Activated T-cell treated with anti-CD3 and anti-CD28 coated beads, Interleukin-2, amount 50 U/mL, for 4 hours (primary cell): Measurements from ENCODE around the gene ZNF212. TPM values are rescaled to one million over a fixed set of nuclear protein-coding genes. Genes with fewer than 3 reads are reported as not detected.

Experiments
- ATAC-seq, 2 donors: fragments of 200-7000 bp; cut with Tn5 transposase; one replicate each; pipeline ENCODE4 v1.10.0; 2021
- DNase-seq: peaks from one replicate; pipeline ENCODE4 v3.0.0-alpha.2; 2020
- H3K27me3 Mint-ChIP-seq: one replicate; pipeline ENCODE4 v1.8.0; 2021; ENCODE audit warnings: low read depth, mixed read lengths
- H3K36me3 Mint-ChIP-seq: one replicate; pipeline ENCODE4 v1.8.0; 2022; ENCODE audit warnings: mixed read lengths; ENCODE audit not compliant: insufficient read depth
- H3K4me1 Mint-ChIP-seq: one replicate; pipeline ENCODE4 v1.8.0; 2021; ENCODE audit warnings: low read depth, mixed read lengths
- H3K4me3 Mint-ChIP-seq: one replicate; pipeline ENCODE4 v1.8.0; 2021; ENCODE audit warnings: mild to moderate bottlenecking, moderate library complexity, mixed read lengths
- H3K9me3 Mint-ChIP-seq: one replicate; pipeline ENCODE4 v1.8.0; 2021; ENCODE audit warnings: mixed read lengths
- total RNA-seq, 3 donors: library from RNA; stranded (reverse); gene quantifications; one replicate each; pipeline ENCODE4 v1.2.1, GENCODE V29; 2021

The ZNF212 gene
- 10 to 100 TPM; 19.3 to 22.4 (median 20.5) TPM for total RNA-seq

DNA sequence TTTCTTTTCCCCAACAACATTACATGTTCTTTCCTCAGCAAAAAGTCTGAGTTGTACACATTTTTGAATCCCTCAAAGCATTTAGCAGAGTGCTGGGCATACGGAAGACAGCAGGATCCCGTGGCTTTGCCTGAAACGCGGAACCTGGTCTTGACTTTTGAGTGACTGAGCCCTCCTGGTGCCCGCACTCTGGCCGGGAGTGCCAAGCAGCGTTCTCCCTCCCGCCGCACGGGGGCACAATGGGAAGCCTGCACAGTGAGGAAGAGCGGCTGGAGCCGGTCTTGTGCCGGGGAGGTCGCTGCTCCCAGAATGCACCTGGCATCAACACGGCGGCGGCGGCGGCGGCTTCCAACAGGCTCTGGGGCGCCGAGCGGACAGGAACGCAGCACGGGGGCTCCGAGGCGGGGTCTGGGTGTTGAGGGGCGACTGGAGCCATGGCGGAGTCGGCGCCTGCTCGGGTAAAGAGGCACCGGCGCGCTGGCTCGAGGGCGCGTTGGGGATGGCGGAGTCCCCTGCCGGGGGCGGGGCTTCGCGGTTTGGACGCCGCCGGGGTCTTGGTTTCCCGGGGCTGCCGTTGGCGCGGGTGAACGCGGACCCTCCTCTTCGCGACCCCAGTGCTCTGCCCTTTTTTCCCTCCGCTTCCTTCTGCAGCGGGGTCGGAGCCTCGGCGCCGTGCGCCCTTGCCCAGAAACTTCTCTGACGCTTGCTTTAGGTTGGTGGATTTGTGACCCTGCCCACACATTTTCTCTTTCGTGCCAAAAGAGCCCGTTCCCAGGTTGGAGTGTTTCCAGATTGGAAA, at the start of gene ZNF212:
Gene ZNF212 (plus strand): TSS at position 307 of the 799 bp plus-strand sequence. CDS start 128 bp downstream, at position 435.
- ATAC-seq (peak; percentile 99), DNase-seq (peak; percentile 84)
- Mint-ChIP-seq H3K27me3 (peaks cover 2% of the 10 kb centered on the region), H3K9me3 (no peaks in the 10 kb centered on the region), H3K36me3 (peaks cover 9% of the 10 kb centered on the region), H3K4me3 (peak within 1 kb of the TSS; percentile 95), H3K4me1 (peaks cover 33% of the 10 kb centered on the region)

DNA sequence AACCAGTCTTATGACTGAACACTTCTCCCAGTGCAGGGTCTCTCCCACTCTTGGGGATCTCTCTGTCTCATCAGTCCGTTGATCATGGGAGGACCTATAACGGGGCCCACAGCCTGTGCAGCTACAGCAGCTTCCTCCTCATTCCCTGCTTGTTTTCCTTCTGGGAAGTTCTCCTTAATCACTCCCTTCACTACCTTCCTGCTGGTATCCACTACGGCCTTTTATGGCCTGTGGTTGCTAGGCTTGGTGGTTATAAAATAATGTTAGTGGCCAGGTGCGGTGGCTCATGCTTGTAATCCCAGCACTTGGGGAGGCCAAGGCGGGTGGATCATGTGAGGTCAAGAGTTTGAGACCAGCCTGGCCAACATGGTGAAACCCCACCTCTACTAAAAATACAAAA, 47.6 kb upstream of the ZNF212 start:
- Mint-ChIP-seq H3K4me1 (peaks cover 19% of the 10 kb centered on the region), H3K27me3 (no peaks in the 10 kb centered on the region), H3K36me3 (no peaks in the 10 kb centered on the region), H3K9me3 (no peaks in the 10 kb centered on the region), H3K4me3 (peak overlapping the region; percentile 84)
- no peak for ATAC-seq
- no peak for DNase-seq

DNA sequence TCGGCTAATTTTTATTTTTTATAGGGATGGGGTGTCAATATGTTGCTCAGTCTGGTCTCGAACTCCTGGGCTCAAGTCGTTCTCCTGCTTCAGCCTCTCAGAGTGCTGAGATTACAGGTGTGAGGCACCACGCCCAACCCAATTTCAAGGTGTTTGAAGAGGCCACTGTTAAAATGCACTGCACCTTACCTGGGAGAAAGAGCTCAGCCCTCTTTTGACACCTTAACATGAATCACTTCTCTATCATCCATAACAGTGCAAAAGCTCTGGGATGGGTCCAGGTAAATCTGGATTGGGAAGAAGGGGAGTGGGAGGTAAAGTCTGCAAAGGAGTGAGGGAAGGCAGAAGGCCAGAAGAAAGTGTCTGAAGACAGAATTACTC, 44.7 kb upstream of the ZNF212 start:
- DNase-seq = no peak
- Mint-ChIP-seq H3K4me3 (peak overlapping the region; percentile 87), H3K4me1 (peaks cover 40% of the 10 kb centered on the region), H3K36me3 (peaks cover 15% of the 10 kb centered on the region), H3K9me3 (no peaks in the 10 kb centered on the region), H3K27me3 (no peaks in the 10 kb centered on the region)
- ATAC-seq = no peak

DNA sequence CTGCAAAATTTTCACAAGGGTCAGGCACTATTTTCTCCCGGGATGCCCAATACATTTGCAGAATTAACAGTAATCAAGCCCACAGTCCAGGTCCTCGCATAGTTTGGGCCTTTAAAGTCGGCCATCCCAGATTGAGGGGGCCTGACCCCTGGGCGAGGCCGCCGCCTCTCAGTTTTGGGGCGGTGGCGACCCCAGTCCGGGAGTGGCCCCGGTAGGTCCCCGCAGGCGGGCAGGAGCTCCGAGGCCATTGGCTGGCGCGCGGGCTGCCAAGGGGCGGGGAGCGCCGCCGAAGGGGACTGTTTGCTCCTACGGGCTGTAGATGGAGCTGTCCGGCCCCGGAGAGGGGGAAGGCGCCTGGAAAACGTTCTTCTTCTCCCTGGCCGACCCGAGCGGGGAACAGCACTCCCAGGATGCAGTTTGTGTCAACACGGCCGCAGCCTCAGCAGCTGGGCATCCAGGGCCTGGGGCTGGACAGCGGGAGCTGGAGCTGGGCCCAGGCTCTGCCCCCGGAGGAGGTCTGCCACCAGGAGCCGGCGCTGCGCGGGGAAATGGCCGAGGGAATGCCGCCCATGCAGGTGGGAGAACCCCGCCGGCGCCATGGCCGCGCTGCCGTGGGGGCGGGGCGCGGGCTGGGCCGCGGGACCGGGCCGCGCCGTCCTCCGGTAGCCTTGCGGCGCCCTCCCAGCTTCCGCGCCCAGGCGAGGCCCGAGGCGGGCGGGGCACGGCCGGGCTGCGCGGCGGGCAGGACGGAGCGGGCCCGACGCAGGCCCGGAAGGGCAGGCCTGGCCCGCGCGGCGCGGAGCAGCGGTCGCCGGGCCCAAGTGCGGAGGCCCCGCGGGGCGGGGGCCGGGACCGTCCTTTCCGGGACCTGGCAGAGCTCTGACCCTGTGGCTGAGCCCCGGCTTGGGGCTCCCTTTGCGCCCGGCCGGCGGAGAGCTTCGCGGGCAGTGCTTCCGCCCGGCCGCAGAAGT, 44.0 kb upstream of the ZNF212 start, which contains the start of gene ZNF282:
Gene ZNF282 (plus strand): TSS at position 367 of the 971 bp plus-strand sequence. CDS start 44 bp downstream, at position 411.
- H3K4me3 Mint-ChIP-seq = peak within 1 kb of the TSS; percentile 92
- H3K9me3 Mint-ChIP-seq = no peaks in the 10 kb centered on the region
- ATAC-seq = peak; percentile 94
- no peaks in the 10 kb centered on the region for H3K27me3 Mint-ChIP-seq
- DNase-seq = peak; percentile 61
- peaks cover 46% of the 10 kb centered on the region for H3K4me1 Mint-ChIP-seq
- peaks cover 21% of the 10 kb centered on the region for H3K36me3 Mint-ChIP-seq

DNA sequence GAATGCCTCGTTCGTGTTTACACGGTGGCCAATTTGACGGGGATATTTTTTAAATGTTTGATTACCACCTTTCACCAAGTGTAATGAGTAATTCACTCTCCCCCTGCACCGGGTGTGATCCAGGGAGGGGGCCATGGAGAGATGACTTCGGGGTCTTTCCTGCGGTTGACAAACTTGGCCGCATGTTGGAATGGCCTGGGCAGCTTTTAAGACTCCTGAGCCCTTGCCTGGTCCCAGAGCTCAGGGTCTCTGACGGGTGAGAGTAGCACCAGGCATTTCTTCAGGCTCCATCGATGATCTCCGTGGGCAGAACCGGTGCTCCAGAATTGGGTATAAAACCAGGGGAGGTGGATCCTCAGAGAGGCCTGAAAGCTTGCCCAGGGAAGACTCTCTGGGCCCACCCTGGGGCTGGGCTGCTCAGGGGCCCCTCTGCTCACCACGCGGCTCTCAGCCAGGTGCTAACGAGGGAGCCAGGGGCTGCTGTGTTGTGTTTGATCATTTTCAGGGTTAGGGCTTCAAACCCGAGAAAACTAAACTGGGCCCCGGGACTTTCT, 43.2 kb upstream of the ZNF212 start:
- H3K4me3 Mint-ChIP-seq = peak overlapping the region; percentile 92
- peaks cover 47% of the 10 kb centered on the region for H3K4me1 Mint-ChIP-seq
- no peaks in the 10 kb centered on the region for H3K27me3 Mint-ChIP-seq
- ATAC-seq = peak; percentile 7
- peaks cover 25% of the 10 kb centered on the region for H3K36me3 Mint-ChIP-seq
- DNase-seq = no peak
- no peaks in the 10 kb centered on the region for H3K9me3 Mint-ChIP-seq

DNA sequence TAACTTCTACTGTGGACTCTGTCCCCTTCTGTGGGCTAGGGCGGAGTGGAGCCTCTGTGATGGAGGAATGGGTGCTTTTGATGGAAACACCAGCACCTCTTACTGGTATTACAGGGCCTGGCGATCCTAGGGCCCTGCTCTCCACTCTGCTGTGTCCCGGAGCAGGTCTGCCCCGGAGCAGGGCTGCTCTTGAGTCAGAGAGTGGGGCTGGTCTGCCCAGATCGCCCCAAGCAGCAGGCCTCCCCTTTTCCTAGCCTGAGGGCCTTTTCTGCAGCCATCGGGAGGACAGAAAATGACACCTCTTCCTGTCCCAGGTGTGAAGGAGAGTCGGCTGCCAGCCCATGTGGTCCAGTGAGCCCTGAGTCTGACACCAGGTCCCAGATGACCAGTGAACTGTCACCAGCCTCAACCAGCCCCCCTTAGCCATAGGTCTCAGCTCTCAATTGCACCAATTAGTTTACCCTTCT, 42.7 kb upstream of the ZNF212 start:
- Mint-ChIP-seq H3K4me1 (peaks cover 45% of the 10 kb centered on the region), H3K9me3 (no peaks in the 10 kb centered on the region), H3K4me3 (peak overlapping the region; percentile 92), H3K36me3 (peaks cover 28% of the 10 kb centered on the region), H3K27me3 (no peaks in the 10 kb centered on the region)
- ATAC-seq (no peak), DNase-seq (no peak)

DNA sequence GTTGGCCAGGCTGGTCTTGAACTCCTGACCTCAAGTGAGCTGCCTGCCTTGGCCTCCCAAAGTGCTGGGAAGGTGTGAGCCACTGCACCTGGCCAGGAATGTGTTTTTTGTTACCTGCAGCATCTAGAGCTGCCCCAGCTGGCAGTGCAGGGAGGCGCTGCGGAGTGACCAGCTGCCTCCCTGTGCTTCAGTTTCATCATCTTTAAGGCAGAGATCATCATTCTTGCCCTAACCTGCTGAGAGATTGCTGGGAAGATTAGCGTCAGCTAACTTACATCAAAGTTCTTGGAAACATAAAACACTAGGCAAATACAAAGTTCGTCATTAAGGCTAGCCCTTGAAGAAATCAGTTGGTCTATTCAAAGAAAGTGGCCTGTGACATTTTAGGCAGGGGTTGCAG, 41.8 kb upstream of the ZNF212 start:
- peak overlapping the region; percentile 92 for H3K4me3 Mint-ChIP-seq
- peaks cover 44% of the 10 kb centered on the region for H3K4me1 Mint-ChIP-seq
- H3K36me3 Mint-ChIP-seq = peaks cover 31% of the 10 kb centered on the region
- ATAC-seq = no peak
- no peak for DNase-seq
- H3K27me3 Mint-ChIP-seq = no peaks in the 10 kb centered on the region
- H3K9me3 Mint-ChIP-seq = no peaks in the 10 kb centered on the region

DNA sequence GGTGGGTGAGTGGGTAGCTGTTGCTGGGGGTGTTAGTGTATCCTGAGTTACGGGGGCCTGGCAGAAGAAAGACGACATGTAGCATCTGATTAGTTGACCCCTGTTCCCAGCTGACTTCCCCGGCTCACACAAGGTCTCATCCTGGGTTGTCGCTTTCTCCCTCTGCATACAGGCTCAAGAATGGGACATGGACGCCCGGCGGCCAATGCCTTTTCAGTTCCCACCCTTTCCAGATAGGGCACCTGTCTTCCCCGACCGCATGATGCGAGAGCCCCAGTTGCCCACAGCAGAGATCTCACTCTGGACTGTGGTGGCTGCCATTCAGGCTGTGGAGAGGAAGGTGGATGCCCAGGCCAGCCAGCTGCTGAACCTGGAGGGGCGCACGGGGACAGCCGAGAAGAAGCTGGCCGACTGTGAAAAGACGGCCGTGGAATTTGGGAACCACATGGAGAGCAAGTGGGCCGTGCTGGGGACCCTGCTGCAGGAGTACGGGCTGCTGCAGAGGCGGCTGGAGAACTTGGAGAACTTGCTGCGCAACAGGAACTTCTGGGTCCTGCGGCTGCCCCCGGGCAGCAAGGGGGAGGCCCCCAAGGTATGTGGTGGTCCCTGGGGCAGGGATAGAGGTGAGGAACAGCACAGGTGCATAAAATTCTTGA, 41.2 kb upstream of the ZNF212 start:
- Mint-ChIP-seq H3K27me3 (no peaks in the 10 kb centered on the region), H3K9me3 (no peaks in the 10 kb centered on the region), H3K4me3 (peak overlapping the region; percentile 24), H3K4me1 (peaks cover 46% of the 10 kb centered on the region), H3K36me3 (peaks cover 37% of the 10 kb centered on the region)
- DNase-seq (no peak), ATAC-seq (no peak)

DNA sequence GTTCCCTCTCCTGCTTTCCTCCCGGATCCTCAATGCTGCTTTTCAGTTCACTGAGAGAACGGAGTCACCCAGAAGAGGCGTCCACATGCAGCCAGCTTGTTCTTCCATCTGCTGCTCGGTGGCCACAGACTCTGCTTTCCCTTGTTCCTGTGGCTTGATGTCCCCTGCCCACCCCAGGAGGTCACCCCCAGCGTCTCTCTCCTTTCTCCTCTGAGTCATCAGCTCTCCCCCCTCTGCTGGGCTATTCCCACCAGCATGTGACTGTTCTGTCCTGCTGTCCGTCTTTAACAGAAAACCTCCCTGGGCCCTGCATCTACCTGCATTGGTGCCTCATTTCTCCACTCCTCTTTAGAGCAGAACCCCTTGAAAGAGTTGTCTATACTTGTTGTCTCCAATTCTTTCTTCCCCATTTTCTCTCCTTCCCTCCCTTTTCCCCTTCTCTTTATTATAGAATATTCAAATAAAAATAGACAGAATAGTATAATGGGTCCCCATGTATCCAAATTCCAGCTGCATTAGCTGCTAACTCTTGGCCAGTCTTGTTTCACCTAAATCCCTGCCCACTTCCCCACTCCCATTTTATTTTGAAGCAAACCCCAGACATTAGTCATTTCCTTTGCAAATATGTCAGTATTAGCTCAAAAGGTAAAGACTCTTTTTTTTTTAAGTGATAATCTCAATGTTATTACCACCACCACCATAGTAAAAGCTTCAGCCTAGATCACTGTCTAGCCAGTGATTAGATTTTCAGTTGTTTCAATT, 40.0 kb upstream of the ZNF212 start:
- H3K27me3 Mint-ChIP-seq = no peaks in the 10 kb centered on the region
- H3K9me3 Mint-ChIP-seq = no peaks in the 10 kb centered on the region
- no peak for DNase-seq
- H3K36me3 Mint-ChIP-seq = peaks cover 46% of the 10 kb centered on the region
- peaks cover 50% of the 10 kb centered on the region for H3K4me1 Mint-ChIP-seq
- no peak for ATAC-seq
- H3K4me3 Mint-ChIP-seq = no peak overlapping the region

DNA sequence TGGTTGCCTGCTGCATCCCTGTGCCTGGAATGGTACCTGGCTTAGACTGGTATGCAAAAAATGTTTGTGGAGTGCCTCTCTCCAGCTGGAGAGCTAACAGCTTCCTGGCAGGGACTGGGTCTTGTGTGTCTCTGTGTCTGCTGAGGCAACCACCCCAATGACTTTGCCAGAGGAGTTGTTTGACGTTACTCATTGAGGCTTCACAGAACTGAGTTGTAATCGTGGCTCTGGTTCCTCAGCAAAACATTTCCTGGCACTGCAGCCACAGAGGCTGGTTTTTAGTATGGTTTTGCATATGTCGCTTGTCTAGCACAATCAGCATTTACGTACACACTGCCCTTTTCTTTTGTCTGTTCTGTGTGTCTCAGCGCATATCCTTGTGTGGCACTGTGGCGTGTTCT, 36.6 kb upstream of the ZNF212 start:
- Mint-ChIP-seq H3K4me1 (peaks cover 36% of the 10 kb centered on the region), H3K9me3 (no peaks in the 10 kb centered on the region), H3K27me3 (no peaks in the 10 kb centered on the region), H3K4me3 (no peak overlapping the region), H3K36me3 (peaks cover 62% of the 10 kb centered on the region)
- ATAC-seq = peak; percentile 62 to 74
- no peak for DNase-seq

DNA sequence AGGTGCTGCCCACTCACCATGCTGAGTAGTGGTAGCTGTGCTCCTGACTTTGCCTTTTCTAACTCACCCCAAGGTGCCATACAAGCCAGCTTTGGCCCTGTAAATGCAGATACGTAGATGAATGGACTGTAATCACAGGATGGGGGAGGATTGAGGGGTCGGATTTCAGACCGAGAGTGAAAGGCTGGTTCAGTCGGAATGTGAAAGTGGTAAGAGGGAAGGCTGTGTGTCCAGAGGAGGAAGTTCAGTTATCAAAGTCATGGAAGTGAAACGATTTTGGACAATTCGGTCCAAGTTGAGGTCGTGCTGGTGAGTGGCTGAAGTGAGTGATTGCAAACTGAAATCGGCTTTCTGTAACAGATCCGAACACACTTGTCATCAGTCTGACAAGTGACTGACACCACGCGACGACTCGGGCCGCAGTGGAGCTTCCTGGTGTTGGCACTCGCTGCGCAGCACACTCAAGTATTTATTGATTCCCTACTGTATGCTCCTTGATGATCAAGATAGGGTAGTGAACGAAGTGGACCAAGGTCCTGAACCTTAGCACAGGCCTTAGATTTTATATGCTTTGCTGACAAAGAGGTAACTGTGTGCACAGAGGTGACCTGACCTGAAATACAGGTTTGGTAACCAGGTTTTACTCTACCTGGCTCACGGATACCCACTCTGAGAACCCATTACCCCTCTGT, 33.6 kb upstream of the ZNF212 start:
- Mint-ChIP-seq H3K36me3 (peaks cover 55% of the 10 kb centered on the region), H3K4me1 (peaks cover 31% of the 10 kb centered on the region), H3K27me3 (no peaks in the 10 kb centered on the region), H3K4me3 (no peak overlapping the region), H3K9me3 (no peaks in the 10 kb centered on the region)
- DNase-seq = no peak
- no peak for ATAC-seq

DNA sequence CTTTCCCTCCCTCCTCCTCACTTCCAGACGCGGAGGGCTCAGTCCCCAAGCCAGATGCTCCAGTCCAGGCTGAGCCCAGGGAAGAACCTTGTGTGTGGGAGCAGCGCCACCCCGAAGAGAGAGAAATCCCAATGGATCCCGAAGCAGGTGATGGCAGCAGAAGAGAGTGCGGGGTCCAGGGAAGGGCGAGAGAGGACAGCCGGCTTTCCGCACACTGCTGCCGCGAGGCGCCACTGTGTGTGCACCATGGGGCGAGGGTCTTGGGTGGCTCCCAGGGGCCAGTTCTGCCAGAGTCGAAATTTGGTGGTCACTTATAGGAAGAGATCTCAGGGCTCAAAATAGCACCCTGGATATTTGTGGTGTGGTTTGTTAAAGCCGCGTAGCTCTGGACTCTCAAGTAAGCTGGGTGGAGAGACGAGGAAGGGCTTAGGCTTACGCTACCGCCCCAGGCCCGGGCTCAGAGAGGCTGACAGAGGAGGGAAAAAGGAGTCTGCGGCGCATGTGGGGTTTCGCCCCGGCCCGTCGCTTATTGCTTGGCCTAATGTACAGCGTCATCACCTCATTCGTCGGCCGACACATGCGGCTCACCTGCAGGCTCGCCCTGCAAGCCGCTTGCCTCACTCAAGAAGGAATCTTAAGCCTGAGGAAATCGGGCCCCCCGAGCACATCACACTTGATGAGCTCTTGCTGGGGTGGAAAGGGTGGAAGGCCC, 32.0 kb upstream of the ZNF212 start:
- Mint-ChIP-seq H3K27me3 (no peaks in the 10 kb centered on the region), H3K36me3 (peaks cover 56% of the 10 kb centered on the region), H3K9me3 (no peaks in the 10 kb centered on the region), H3K4me1 (peaks cover 24% of the 10 kb centered on the region), H3K4me3 (no peak overlapping the region)
- DNase-seq (no peak), ATAC-seq (no peak)
